DMS53 treated with DMSO at 0.1 percent for 48 hours (cell line): ENCODE measurements around the gene PNMA6E.

Experiments used
- DNase-seq: peaks from one replicate; lab custom pipeline; 2025; ENCODE audit not compliant: unreplicated experiment; lab: John Stamatoyannopoulos, UW

Gene PNMA6E

DNA sequence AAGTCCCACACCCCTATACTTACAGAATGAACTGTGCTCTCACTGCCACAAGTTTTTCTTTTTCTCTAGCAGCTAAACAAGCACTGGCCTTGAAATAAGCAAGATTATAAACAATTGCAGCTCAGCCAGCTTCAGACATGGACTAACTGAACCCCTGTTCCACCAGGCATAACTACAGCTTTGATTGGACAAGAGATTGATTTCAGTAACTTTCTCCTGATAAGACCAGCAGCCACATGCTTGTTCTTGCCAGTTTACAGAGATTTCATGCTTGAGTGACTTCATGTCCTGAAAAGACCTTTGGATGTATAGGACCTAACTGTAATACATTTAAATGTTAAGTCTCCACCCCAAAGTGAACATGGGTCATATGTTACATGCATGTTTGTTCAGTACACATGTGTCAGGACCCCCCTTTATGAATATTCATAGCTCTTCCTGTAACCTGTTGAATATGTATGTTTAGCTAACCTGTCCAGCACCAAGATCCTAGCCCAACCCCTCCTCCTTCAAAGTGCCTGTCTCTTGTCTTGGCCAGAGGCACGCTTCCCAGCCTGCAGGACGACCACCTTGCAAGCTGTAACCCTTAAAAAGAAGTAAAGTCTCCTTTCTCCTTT is 39.3 kb downstream of the PNMA6E start:
- DNase-seq = no peak

DNA sequence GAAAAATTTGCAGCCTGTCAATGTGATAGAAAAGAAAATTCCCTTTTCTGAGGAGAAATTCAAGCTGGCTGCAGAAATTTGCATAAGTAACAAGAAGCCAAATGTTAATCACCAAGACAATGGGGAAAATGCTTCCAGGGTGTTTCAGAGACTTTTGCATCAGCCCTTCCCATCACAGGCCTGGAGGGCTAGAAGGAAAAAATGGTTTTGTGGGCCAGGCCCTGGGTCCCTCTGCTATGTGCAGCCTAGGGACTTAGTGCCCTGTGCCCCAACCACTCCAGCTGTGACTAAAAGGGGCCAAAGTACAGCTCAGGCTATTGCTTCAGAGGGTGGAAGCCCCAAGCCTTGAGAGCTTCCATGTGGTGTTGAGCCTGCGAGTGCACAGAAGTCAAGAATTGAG is 43.3 kb downstream of the PNMA6E start:
- no peak for DNase-seq

DNA sequence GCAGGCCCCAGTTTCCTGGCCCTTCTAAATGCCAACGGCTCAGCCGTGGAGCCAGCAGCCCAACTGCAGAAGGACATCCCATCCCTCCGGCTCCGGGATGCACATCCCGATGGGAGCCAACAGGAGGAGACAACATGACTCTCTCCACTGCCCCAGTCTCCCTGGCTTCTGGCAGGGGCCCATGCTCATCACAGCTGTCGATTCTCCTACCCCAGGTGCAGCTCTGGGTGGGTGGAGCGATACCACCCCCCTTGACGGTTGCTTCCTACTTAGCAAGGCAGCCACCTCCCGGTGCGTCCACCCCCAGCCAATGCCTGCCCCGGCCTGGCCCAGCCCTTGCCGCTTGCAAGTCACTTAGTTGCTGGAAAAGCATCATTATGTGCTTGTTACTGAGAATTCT is 47.7 kb downstream of the PNMA6E start:
- DNase-seq = no peak

DNA sequence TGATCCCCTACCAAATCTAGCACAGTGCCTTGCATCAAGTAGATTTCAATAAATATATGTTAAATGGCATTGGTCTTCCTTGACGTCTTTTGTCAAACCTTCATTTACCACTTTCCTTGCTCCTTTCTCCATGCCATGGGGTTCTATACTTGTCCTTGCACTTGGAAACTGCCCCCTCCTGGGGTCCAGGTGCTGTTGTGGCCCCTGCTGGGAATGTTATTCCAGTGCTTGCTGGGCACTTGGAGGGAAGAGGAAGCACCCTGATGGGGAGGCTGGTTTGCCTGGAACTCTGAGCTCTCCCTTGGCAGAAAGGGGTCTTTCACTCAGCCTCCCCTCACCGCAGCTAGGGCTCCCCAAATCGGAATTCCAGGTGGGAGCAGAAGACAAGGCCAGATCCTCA is 48.3 kb downstream of the PNMA6E start:
- DNase-seq = no peak

DNA sequence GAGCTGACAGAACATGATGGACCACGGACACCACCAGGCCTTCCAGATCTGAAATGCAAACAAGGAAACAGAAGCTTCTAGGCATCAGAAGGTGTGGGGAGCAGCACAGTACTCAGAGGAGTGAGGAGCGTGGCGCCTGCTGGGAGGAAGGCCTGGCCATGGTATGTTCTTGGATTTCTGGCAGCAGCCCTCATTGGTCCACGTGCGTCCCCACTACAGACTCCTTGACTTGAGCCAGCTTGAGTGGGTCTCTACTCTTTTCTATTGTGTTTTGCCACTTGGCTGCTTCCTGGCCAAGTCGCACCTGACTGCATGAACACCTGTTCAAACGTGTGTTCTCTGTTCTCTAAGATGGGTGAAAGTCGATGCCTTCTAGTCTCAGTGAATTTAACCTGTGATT is 49.2 kb downstream of the PNMA6E start:
- peak; percentile 15 for DNase-seq

DNA sequence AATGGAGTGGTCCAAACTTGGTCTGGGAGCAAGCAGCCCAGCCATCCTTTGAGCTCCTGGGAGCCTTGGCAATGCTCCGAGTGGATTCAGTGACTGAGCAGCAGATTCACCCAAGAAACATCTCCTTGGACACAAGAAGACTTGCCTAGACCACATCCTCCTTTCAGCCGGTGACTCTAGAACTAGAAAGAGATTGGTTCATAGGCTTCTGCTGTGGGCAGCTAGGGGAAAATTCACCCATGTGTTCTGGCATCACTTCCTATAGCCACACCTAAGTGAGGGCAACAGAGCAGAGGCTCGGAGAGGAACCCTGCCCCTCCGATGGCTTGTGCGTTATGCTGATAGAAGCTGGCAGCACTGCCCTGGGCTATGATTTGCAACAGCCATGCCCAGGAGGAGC is 51.2 kb downstream of the PNMA6E start:
- DNase-seq = no peak

DNA sequence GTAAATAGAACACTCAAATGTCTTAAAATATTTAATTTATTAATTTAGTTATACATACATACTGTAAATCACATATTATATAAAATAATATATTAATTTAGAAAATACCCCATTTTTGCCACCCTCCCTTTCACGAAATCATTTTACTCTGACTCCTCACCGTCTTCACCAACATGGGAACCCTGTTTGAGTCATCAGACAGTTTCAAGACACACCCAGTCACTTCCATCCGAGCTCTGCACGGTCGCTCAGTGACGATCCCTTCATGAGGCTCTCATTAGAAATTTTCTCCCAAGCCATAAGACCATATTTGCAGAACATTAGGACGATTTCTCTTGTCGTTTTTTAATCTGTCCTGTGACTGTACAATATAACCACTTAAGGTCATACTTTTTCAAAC is 52.7 kb downstream of the PNMA6E start:
- DNase-seq = no peak

DNA sequence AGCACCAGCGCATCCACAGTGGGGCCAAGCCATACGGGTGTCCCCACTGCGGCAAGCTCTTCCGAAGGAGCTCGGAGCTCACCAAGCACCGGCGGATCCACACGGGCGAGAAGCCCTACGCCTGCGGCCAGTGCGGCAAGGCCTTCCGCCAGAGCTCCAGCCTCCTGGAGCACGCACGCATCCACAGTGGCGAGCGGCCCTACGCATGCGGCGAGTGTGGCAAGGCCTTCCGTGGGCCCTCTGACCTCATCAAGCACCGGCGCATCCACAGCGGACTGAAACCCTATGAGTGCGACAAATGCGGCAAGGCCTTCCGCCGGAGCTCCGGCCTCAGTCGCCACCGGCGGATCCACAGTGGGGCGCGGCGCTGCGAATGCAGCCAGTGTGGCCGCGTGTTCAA is 53.6 kb downstream of the PNMA6E start:
- DNase-seq = no peak
